PC-9 (cell line): ENCODE data around the gene ING3.

Experiments
- CTCF ChIP-seq: fragments of 200-600 bp; sonication (generic); conservative IDR thresholded peaks from 2 replicates; pipeline ENCODE4 v1.6.1; 2017; ENCODE audit warnings: mixed run types, antibody characterized with exemption, mild to moderate bottlenecking, moderate library complexity
- EZH2 ChIP-seq: fragments of 200-600 bp; sonication (generic); IDR thresholded peaks from 2 replicates; pipeline ENCODE4 v1.8.0; 2017; ENCODE audit warnings: antibody characterized with exemption, low read depth

- TF ChIP-seq CTCF (no peak), EZH2 (no peak)
Measured at GRCh38 chr7:121005996-121006584, 55.5 kb downstream of the ING3 start.
